A673 (cell line): Measurements from ENCODE around the gene BNC2.

Experiments used
- CTCF ChIP-seq: fragments of 300-800, 200-600 bp; sonication (generic); conservative IDR thresholded peaks from 2 replicates; pipeline ENCODE4 v1.5.1; 2017; ENCODE audit warnings: low read depth, mild to moderate bottlenecking, antibody characterized with exemption, low read length, moderate library complexity, mixed read lengths
- EZH2 ChIP-seq: fragments of 200-600 bp; sonication (generic); IDR thresholded peaks from 2 replicates; pipeline ENCODE4 v1.6.1; 2017; ENCODE audit warnings: borderline replicate concordance, low read depth, mild to moderate bottlenecking, mixed read lengths, antibody characterized with exemption, low read length; ENCODE audit not compliant: poor library complexity, severe bottlenecking

DNA sequence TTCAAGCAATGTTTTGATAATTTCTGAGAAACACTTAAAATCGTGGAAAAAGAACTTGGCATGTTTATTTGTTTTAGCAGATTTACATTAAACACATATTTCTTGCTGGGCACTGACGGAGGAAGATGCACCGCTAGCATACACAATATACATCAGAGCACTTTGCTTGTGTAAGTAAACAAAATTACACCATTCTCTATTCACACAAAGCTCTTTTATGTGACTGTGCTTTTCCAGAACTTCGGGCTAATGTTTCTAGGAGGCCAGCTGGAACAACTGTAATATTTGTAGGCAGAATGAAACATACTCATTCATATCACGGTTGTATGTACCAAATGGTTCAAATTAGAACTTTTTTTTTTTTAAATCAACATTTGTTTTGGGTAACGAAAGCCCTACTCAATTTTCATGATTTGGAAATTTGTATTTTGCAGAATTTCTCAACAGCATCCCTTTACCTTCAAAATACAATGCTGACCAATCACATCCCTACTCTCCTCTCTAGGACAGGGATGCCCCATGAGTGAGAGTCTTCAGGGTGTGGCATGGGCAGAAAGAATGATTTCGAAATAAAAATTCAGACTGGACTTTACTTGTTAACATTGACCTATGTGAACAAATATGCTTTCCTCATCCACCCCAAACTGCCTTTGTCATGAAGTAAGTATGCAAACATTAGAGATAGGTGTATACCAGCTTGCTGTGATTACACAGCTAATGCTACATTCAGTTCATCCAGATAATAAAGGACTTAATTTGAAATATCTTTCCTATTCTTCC lies 425.1 kb downstream of the BNC2 start:
- TF ChIP-seq CTCF (no peak), EZH2 (no peak)
